Measurements from ENCODE around the gene ADAMTS3.

ADAMTS3 gene

DNA sequence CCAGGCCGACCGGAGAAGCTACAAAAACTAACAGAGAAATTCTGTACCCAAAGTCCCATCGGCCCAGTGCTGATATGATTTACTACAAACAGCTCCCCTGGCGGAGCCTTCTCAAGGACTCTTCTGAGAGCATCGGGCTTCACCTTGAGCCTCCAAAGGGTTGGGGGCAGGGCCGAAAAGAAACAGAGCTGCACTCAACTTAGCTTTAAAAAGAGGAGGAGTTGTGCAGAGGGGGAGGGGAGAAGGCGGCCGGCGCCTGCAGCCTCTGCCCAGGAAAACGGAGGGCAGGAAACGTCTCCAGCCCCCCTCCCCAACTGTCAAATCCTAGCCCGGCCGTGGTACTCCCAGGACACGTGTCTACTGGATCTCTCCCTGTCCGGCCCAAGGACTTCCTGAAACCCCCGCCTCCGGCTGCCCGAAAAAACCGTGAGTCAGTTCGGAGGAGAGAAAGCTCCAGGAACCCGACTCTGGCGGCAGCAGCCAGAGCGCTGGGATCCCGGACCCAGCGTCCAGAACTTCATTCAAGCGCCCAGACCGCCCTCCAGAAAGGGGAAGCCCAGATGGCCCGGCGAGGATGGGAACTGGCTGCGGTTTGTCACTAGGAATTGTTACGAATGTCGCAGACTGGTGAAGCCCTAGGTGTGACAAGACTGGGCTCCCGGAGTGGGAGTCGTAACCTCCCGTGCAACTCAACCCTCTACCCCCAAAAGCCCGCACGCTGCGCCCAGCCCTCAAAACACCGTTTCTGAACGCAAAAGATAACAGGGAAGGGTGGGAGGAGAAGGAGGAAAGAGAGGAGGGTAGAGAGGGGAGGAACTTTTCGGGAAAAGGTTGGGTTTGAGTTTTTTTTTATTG lies 973 bp downstream of the ADAMTS3 start (continued):
- TF ChIP-seq, protein P1, sequence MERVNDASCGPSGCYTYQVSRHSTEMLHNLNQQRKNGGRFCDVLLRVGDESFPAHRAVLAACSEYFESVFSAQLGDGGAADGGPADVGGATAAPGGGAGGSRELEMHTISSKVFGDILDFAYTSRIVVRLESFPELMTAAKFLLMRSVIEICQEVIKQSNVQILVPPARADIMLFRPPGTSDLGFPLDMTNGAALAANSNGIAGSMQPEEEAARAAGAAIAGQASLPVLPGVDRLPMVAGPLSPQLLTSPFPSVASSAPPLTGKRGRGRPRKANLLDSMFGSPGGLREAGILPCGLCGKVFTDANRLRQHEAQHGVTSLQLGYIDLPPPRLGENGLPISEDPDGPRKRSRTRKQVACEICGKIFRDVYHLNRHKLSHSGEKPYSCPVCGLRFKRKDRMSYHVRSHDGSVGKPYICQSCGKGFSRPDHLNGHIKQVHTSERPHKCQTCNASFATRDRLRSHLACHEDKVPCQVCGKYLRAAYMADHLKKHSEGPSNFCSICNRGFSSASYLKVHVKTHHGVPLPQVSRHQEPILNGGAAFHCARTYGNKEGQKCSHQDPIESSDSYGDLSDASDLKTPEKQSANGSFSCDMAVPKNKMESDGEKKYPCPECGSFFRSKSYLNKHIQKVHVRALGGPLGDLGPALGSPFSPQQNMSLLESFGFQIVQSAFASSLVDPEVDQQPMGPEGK (tag by site-specific recombination; IDR thresholded peaks at IDR 0.05): peak; percentile 71
- TF ChIP-seq ZNF366 (tag by site-specific recombination; conservative IDR thresholded peaks at IDR 0.05) (0 out of 2 replicates have a peak, but pooled peaks have one; percentile 33), OVOL3 (tag by site-specific recombination; IDR thresholded peaks at IDR 0.05) (no peak), PRDM4 (tag by site-specific recombination; IDR thresholded peaks at IDR 0.05) (0 out of 2 replicates have a peak, but pooled peaks have one; percentile 14), ZNF600 (tag by site-specific recombination; IDR thresholded peaks at IDR 0.05) (peak; percentile 83), CTCF (tag by site-specific recombination; IDR thresholded peaks at IDR 0.05) (0 out of 2 replicates have a peak, but pooled peaks have one; percentile 12), ZNF174 (tag by site-specific recombination; IDR thresholded peaks at IDR 0.05) (no peak), ZSCAN16 (tag by site-specific recombination; IDR thresholded peaks at IDR 0.05) (no peak), ZNF335 (tag by site-specific recombination; conservative IDR thresholded peaks at IDR 0.05) (0 out of 2 replicates have a peak, but pooled peaks have one; percentile 28), ZNF518A (tag by site-specific recombination; conservative IDR thresholded peaks at IDR 0.05; ENCODE audit: low read depth) (no peak), ZNF585B (tag by site-specific recombination; IDR thresholded peaks at IDR 0.05) (no peak), ZNF548 (tag by site-specific recombination; IDR thresholded peaks at IDR 0.05) (no peak), ZNF239 (tag by site-specific recombination; IDR thresholded peaks at IDR 0.05) (no peak), ZNF169 (tag by site-specific recombination; IDR thresholded peaks at IDR 0.05) (no peak), ZNF148 (tag by site-specific recombination; IDR thresholded peaks at IDR 0.05; ENCODE audit: borderline replicate concordance) (no peak)
- TF ChIP-seq, protein P2, sequence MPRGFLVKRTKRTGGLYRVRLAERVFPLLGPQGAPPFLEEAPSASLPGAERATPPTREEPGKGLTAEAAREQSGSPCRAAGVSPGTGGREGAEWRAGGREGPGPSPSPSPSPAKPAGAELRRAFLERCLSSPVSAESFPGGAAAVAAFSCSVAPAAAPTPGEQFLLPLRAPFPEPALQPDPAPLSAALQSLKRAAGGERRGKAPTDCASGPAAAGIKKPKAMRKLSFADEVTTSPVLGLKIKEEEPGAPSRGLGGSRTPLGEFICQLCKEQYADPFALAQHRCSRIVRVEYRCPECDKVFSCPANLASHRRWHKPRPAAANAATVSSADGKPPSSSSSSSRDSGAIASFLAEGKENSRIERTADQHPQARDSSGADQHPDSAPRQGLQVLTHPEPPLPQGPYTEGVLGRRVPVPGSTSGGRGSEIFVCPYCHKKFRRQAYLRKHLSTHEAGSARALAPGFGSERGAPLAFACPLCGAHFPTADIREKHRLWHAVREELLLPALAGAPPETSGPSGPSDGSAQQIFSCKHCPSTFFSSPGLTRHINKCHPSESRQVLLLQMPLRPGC (tag by site-specific recombination; IDR thresholded peaks at IDR 0.05): no peak
- TF ChIP-seq, protein P3, sequence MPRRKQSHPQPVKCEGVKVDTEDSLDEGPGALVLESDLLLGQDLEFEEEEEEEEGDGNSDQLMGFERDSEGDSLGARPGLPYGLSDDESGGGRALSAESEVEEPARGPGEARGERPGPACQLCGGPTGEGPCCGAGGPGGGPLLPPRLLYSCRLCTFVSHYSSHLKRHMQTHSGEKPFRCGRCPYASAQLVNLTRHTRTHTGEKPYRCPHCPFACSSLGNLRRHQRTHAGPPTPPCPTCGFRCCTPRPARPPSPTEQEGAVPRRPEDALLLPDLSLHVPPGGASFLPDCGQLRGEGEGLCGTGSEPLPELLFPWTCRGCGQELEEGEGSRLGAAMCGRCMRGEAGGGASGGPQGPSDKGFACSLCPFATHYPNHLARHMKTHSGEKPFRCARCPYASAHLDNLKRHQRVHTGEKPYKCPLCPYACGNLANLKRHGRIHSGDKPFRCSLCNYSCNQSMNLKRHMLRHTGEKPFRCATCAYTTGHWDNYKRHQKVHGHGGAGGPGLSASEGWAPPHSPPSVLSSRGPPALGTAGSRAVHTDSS (tag by site-specific recombination; IDR thresholded peaks at IDR 0.05): no peak
- TF ChIP-seq, protein P4, sequence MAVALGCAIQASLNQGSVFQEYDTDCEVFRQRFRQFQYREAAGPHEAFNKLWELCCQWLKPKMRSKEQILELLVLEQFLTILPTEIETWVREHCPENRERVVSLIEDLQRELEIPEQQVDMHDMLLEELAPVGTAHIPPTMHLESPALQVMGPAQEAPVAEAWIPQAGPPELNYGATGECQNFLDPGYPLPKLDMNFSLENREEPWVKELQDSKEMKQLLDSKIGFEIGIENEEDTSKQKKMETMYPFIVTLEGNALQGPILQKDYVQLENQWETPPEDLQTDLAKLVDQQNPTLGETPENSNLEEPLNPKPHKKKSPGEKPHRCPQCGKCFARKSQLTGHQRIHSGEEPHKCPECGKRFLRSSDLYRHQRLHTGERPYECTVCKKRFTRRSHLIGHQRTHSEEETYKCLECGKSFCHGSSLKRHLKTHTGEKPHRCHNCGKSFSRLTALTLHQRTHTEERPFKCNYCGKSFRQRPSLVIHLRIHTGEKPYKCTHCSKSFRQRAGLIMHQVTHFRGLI (tag by site-specific recombination; IDR thresholded peaks at IDR 0.05): 0 out of 2 replicates have a peak, but pooled peaks have one; percentile 25

All from HEK293 (cell line).